HG02642 (cell line): Measurements from ENCODE around the gene MPDZ.

Source experiments
- ATAC-seq: cut with Tn5 transposase; IDR thresholded peaks from one replicate; pipeline ENCODE4 v1.9.1; 2021; ENCODE audit warnings: mild to moderate bottlenecking; ENCODE audit not compliant: unreplicated experiment, poor library complexity

Gene MPDZ

GRCh38 chr9:13279284-13280141, at the start of gene MPDZ:
TSS of gene MPDZ (minus strand) at chr9:13279692. CDS start at chr9:13250315, 29,377 bp downstream.
- no peak for ATAC-seq

GRCh38 chr9:13324988-13325387, 45.5 kb upstream of the MPDZ start:
- no peak for ATAC-seq

GRCh38 chr9:13322828-13323550, 43.5 kb upstream of the MPDZ start:
- ATAC-seq: no peak

GRCh38 chr9:13318027-13318426, 38.5 kb upstream of the MPDZ start:
- no peak for ATAC-seq

- ATAC-seq: no peak
These were observed 17.5 kb upstream of the MPDZ start for GRCh38 chr9:13296972-13297371.

- no peak for ATAC-seq
These were observed 16.1 kb upstream of the MPDZ start for GRCh38 chr9:13295556-13295955.

GRCh38 chr9:13292782-13293181, 13.3 kb upstream of the MPDZ start:
- ATAC-seq: no peak

- no peak for ATAC-seq
These were observed 12.7 kb upstream of the MPDZ start for GRCh38 chr9:13292158-13292557.

- no peak for ATAC-seq
These were observed 12.2 kb upstream of the MPDZ start for GRCh38 chr9:13291718-13292117.

GRCh38 chr9:13284011-13284410, 4.5 kb upstream of the MPDZ start:
- no peak for ATAC-seq

GRCh38 chr9:13282998-13283397, 3.5 kb upstream of the MPDZ start:
- ATAC-seq: no peak

- no peak for ATAC-seq
These were observed 2.0 kb upstream of the MPDZ start for GRCh38 chr9:13281356-13282016.

GRCh38 chr9:13278368-13279246, 885 bp downstream of the MPDZ start:
- ATAC-seq: no peak

- ATAC-seq: no peak
These were observed 1.5 kb downstream of the MPDZ start for GRCh38 chr9:13278023-13278367.

- ATAC-seq: no peak
These were observed 4.4 kb downstream of the MPDZ start for GRCh38 chr9:13274886-13275641.

- ATAC-seq: no peak
These were observed 8.8 kb downstream of the MPDZ start for GRCh38 chr9:13270734-13271133.

- ATAC-seq: no peak
These were observed 9.7 kb downstream of the MPDZ start for GRCh38 chr9:13269589-13270452.

GRCh38 chr9:13268469-13268868, 11.0 kb downstream of the MPDZ start:
- no peak for ATAC-seq

GRCh38 chr9:13267743-13268142, 11.7 kb downstream of the MPDZ start:
- no peak for ATAC-seq
